GM19467 (cell line): Measurements from ENCODE around the gene KIF22.
A peak's percentile ranks its signal among the peaks of the same experiment; 100 is the strongest.
"Not testable (repeated sequence)": the region's sequence is repeated elsewhere in the genome, so short reads cannot be mapped to it uniquely, and the experiment has no call there.

Experiments used
- ATAC-seq: cut with Tn5 transposase; IDR thresholded peaks from one replicate; pipeline ENCODE4 v1.9.1; 2021; ENCODE audit warnings: mild to moderate bottlenecking, moderate library complexity; ENCODE audit not compliant: unreplicated experiment

KIF22 gene

GRCh38 chr16:29812754-29813643, 22.4 kb downstream of the KIF22 start:
- ATAC-seq: no peak

DNA sequence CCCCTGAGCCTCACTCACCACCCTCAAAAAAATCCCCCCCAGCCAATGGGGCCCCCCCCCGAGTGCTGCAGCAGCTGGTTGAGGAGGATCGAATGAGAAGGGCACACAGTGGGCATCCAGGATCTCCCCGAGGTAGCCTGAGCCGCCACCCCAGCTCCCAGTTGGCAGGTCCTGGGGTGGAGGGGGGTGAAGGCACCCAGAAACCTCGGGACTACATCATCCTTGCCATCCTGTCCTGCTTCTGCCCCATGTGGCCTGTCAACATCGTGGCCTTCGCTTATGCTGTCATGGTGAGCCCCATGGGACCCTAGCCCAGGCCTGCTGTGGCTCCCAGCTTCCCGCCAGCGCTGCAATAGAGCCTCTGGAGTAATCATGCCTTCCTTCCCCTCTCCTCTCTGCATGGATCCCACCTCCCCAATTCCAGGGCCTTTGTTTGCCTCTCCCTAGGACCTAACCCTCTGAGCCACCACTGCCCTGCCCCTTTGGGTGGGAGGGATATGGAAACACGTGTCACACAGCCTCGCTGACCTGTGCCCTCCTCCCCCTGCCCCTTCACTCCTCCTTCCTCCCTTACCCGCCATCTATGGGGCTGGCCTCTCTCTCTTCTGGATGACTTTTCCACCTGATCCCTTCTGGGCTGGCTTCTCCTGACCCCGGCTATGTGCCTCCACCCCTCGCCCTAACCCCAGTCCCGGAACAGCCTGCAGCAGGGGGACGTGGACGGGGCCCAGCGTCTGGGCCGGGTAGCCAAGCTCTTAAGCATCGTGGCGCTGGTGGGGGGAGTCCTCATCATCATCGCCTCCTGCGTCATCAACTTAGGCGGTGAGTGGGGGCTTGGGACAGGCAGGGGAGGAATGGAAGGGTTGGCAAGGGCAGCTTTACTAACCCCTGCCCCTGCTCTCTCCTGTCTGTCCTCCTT, 23.4 kb downstream of the KIF22 start:
- no peak for ATAC-seq

- ATAC-seq: no peak
Observed at GRCh38 chr16:29814592-29814991, 24.0 kb downstream of the KIF22 start.

GRCh38 chr16:29815032-29815721, 24.6 kb downstream of the KIF22 start:
- no peak for ATAC-seq

DNA sequence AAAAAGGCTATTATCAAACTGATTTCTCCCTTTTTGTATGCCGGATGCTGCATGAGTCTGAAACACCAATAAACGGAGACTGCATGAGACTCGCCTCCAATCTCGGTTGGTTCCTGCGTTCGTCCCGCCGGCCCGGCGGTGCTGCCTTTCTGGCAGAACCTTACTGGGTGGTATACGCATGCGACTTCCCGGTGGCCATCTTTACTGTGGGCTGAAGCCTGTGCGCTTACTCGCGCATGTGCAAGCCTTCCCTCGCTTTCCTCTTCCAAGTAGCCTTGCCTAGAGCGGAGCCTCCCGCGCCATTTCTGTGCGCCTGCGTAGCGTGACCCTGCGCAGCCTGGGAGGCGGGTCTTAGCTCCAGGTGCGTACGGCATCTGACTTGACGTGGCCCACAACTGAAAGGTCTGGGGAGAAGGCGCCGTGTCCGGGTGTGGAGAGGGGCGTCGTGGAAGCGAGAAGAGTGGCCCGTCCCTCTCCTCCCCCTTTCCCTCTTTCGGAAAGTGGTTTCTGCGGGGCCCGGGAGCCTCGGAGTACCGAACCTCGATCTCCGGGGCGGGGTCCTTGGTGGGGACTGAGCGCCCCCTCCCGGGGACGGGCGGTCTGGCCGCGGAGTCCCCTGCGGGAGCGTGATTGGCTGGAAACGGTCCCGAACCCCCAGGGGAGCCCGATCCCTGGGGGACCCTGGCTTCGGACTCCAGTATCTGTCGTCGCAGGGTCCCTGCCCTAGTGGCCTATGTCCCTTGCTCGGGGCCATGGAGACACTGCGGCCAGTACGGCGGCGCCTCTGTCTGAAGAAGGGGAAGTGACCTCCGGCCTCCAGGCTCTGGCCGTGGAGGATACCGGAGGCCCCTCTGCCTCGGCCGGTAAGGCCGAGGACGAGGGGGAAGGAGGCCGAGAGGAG, 25.5 kb downstream of the KIF22 start, which contains the start of gene PAGR1:
Gene PAGR1, plus strand, starts transcription at position 360 of the 901 bp plus-strand sequence. Its CDS starts 374 bp downstream, at position 734.
- peak; percentile 49 for ATAC-seq

DNA sequence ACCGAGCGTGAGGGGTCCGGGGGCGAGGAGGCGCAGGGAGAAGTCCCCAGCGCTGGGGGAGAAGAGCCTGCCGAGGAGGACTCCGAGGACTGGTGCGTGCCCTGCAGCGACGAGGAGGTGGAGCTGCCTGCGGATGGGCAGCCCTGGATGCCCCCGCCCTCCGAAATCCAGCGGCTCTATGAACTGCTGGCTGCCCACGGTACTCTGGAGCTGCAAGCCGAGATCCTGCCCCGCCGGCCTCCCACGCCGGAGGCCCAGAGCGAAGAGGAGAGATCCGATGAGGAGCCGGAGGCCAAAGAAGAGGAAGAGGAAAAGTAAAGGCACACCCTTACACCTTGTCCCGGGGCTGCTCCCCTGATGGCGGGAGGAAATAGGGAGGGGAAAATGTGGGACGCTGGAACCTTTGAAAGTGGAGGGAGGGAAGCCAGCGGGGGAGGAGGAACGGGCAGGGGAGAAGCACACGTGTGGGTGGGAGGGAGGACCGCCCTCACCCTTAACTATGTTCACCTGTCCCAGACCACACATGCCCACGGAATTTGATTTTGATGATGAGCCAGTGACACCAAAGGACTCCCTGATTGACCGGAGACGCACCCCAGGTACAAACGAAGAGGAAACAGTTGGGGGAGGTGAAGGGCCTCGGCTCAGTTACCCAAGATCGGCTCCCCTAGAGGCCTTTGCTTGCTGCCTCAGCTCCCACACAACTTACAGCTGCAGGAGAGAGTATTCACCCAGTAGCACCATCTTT, 26.3 kb downstream of the KIF22 start:
- no peak for ATAC-seq

- no peak for ATAC-seq
Observed at GRCh38 chr16:29818082-29818481, 27.5 kb downstream of the KIF22 start.

- no peak for ATAC-seq
Observed at GRCh38 chr16:29819506-29819905, 29.0 kb downstream of the KIF22 start.

DNA sequence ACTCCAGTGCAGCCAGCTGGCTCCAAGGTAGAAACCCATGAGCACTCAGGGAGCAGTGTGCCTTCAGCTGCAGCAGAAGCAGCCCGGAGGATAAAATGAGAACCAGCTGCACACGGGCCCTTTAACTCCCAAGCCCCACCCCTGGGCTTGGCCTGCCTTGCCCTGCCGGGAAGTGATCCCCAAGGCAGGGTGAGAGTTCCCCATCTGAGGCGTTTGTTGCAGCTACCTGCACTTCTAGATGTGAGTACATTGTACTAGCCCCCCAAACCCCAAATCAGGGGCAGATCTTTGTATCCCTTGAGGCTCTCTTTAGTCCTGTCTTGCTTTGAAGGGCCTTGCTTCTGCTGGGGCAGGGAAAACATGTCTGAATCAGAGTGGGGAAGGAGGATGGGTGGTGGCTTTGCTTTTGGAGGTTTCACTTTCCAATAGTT, 29.7 kb downstream of the KIF22 start, which contains the start of gene MVP:
Gene MVP, plus strand, starts transcription at position 192 of the 431 bp plus-strand sequence. CDS start 10,088 bp downstream, outside the sequence.
- no peak for ATAC-seq

DNA sequence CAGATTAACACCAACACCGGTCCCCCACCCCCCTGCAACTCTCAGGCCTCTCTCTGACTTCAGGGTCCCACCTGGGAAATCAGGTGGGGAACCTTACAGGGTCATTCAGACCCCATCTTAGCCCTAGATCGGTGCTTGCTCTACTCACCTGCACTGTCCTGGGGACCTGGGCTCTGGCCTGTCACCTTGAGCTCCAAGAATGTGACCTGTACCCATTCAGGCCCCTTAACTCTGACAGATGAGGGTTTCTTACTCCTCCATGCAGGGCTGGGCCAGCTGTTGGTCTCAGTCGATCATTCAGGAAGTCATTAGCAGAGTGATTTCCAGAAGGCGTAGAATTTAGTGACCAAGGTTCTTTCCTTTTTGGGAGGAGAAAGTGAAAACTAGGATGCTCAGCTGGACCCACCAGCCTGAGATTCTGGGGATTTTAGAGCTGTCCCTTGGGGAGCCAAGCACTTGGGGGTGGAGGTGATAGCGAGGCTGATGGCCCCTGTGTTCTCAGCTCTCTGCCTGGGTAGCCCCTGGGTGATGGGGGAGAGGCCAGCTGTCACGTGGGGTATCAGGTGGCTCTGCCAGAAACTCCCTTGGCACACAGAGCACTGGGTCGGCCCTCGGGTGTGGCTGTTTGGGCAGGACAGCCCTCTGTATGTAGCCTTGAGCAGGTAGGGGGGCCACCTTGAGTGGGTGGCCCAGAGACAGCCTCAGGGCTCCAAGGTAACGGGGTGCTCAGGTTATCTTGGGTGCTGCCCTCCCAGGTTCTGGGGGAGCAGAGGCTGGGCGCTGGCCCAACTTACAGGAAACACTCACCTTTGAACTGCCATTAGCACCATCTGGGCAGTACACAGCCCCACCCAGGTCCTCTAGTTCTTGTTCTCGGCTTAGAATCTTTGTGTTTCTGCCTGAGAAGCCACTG, 30.4 kb downstream of the KIF22 start:
- no peak for ATAC-seq

GRCh38 chr16:29821643-29822115, 31.1 kb downstream of the KIF22 start:
- ATAC-seq: no peak

- ATAC-seq: no peak
Observed at GRCh38 chr16:29824589-29825144, 34.1 kb downstream of the KIF22 start.

- no peak for ATAC-seq
Observed at GRCh38 chr16:29825145-29826044, 34.8 kb downstream of the KIF22 start.

DNA sequence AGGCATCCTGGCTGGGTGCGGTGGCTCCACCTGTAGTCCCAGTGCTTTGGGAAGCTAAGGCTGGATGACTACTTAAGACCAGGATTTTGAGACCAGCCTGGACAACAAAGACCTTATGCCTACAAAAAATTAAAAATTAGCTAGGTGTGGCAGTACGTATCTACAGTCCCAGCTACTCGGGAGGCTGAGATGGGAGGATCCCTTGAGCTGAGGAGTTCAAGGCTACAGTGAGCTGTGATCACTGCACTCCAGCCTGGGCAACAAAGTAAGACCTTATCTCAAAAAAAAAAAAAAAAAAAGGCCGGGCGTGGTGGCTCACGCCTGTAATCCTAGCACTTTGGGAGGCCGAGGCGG, 35.8 kb downstream of the KIF22 start:
- no peak for ATAC-seq

GRCh38 chr16:29830774-29831173, 40.2 kb downstream of the KIF22 start:
- ATAC-seq: no peak

DNA sequence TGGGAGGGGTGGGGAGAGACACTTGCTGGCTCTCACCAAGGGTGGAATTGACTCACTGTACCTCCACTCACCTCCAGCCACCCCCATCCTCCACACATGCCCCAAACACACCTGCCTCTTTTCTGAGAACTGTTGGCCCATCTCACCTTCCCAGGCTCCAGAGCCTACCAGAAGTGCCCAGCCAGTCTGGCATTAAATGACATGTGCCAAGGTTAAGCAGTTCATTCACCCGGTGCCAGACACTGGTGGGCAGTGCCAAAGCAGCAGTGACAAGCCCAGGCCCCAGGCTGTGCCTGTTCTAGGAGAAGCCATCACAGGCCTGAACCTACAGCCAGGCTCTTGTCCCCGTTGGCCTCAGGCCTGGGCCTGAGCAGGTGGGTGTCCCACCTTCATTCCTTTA, 40.9 kb downstream of the KIF22 start:
- ATAC-seq: no peak

GRCh38 chr16:29833219-29833618, 42.7 kb downstream of the KIF22 start:
- not testable (repeated sequence) for ATAC-seq
